WTC11 (cell line): Measurements from ENCODE around the gene BTD. TPM values are rescaled to one million over a fixed set of nuclear protein-coding genes. Genes with fewer than 3 reads are reported as not detected.

Experiments used
- ATAC-seq: fragments of 200-7000 bp; cut with Tn5 transposase; 2 replicates; pipeline ENCODE4 v1.10.0; 2021; ENCODE audit warnings: mild to moderate bottlenecking, moderate library complexity
- CTCF ChIA-PET: fragments of 300-600 bp; sonication (Branson Sonifier 250); formaldehyde crosslinking; loops from one replicate; lab custom pipeline; 2021; ENCODE audit warnings: antibody characterized with exemption; lab: Charles Lee
- POLR2A ChIA-PET: fragments of 350-600 bp; sonication (Branson Sonifier 250); formaldehyde crosslinking; loops from one replicate; lab custom pipeline; 2021; ENCODE audit warnings: antibody characterized with exemption; lab: Charles Lee
- DNase-seq: peaks from one replicate; pipeline ENCODE4 v3.0.0; 2021; ENCODE audit warnings: low spot score
- H3K27ac Mint-ChIP-seq: 2 replicates; pipeline ENCODE4 v1.8.0; 2021; ENCODE audit warnings: mixed read lengths
- H3K27me3 Mint-ChIP-seq: 2 replicates; pipeline ENCODE4 v1.8.0; 2021; ENCODE audit warnings: low read depth, mild to moderate bottlenecking, moderate library complexity, mixed read lengths
- H3K36me3 Mint-ChIP-seq: 2 replicates; pipeline ENCODE4 v1.8.0; 2021; ENCODE audit warnings: mixed read lengths
- H3K4me1 Mint-ChIP-seq: 2 replicates; pipeline ENCODE4 v1.8.0; 2022; ENCODE audit warnings: mixed read lengths
- H3K4me3 Mint-ChIP-seq: 2 replicates; pipeline ENCODE4 v1.8.0; 2021; ENCODE audit warnings: mild to moderate bottlenecking, moderate library complexity, mixed read lengths
- H3K9me3 Mint-ChIP-seq: 2 replicates; pipeline ENCODE4 v1.8.0; 2021; ENCODE audit warnings: mixed read lengths
- AFF4 ChIP-seq: sonication (generic); formaldehyde crosslinking; IDR thresholded peaks from 2 replicates; pipeline ENCODE4 v1.8.1; 2023; ENCODE audit warnings: mild to moderate bottlenecking, missing genetic modification reagents, borderline replicate concordance
- ARID4B ChIP-seq: sonication (generic); formaldehyde crosslinking; IDR thresholded peaks from 2 replicates; pipeline ENCODE4 v1.8.0; 2023; ENCODE audit warnings: missing genetic modification reagents, mild to moderate bottlenecking, borderline replicate concordance
- ATF3 ChIP-seq: sonication (generic); formaldehyde crosslinking; conservative IDR thresholded peaks from 2 replicates; pipeline ENCODE4 v1.8.1; 2022; ENCODE audit warnings: mild to moderate bottlenecking, missing genetic modification reagents
- EMX1 ChIP-seq: fragments of 250-450 bp; sonication (Bioruptor Pico); IDR thresholded peaks from 2 replicates; pipeline ENCODE4 v1.8.0; 2021; ENCODE audit warnings: mild to moderate bottlenecking
- HMGXB4 ChIP-seq: sonication (generic); formaldehyde crosslinking; IDR thresholded peaks from 2 replicates; pipeline ENCODE4 v1.8.1; 2023; ENCODE audit warnings: mild to moderate bottlenecking, moderate library complexity, missing genetic modification reagents
- IRF1 ChIP-seq: sonication (generic); formaldehyde crosslinking; IDR thresholded peaks from 2 replicates; pipeline ENCODE4 v1.8.0; 2023; ENCODE audit warnings: missing genetic modification reagents
- JAZF1 ChIP-seq: fragments of 250-450 bp; sonication (Bioruptor Pico); IDR thresholded peaks from 2 replicates; pipeline ENCODE4 v1.9.0; 2021; ENCODE audit warnings: moderate library complexity, mild to moderate bottlenecking, inconsistent platforms
- PREB ChIP-seq: sonication (generic); formaldehyde crosslinking; IDR thresholded peaks from 2 replicates; pipeline ENCODE4 v1.8.1; 2022; ENCODE audit warnings: mild to moderate bottlenecking, missing genetic modification reagents, moderate library complexity, borderline replicate concordance
- SMAD3 ChIP-seq: sonication (generic); formaldehyde crosslinking; IDR thresholded peaks from 2 replicates; pipeline ENCODE4 v1.8.0; 2022; ENCODE audit warnings: missing genetic modification reagents, mild to moderate bottlenecking, borderline replicate concordance
- SOX15 ChIP-seq: fragments of 250-450 bp; sonication (Bioruptor Pico); IDR thresholded peaks from 2 replicates; pipeline ENCODE4 v1.9.0; 2021; ENCODE audit warnings: mild to moderate bottlenecking
- TCF7 ChIP-seq: sonication (generic); formaldehyde crosslinking; IDR thresholded peaks from 2 replicates; pipeline ENCODE4 v1.8.0; 2022; ENCODE audit warnings: mild to moderate bottlenecking, low read depth, missing genetic modification reagents, moderate library complexity
- USF1 ChIP-seq: sonication (generic); formaldehyde crosslinking; IDR thresholded peaks from 2 replicates; pipeline ENCODE4 v1.8.0; 2022; ENCODE audit warnings: mild to moderate bottlenecking, missing genetic modification reagents
- ZBTB43 ChIP-seq: sonication (generic); formaldehyde crosslinking; IDR thresholded peaks from 2 replicates; pipeline ENCODE4 v1.8.1; 2023; ENCODE audit warnings: mild to moderate bottlenecking, missing genetic modification reagents
- ZNF138 ChIP-seq: sonication (generic); formaldehyde crosslinking; conservative IDR thresholded peaks from 2 replicates; pipeline ENCODE4 v1.8.1; 2022; ENCODE audit warnings: mild to moderate bottlenecking, moderate library complexity, missing genetic modification reagents
- ZNF512 ChIP-seq: sonication (generic); formaldehyde crosslinking; IDR thresholded peaks from 2 replicates; pipeline ENCODE4 v1.8.1; 2022; ENCODE audit warnings: missing genetic modification reagents, borderline replicate concordance
- ZNF532 ChIP-seq: fragments of 250-450 bp; sonication (Bioruptor Pico); IDR thresholded peaks from 2 replicates; pipeline ENCODE4 v1.9.0; 2021; ENCODE audit warnings: mild to moderate bottlenecking, borderline replicate concordance
- total RNA-seq: library from RNA; stranded (reverse); gene quantifications from 3 replicates; pipeline ENCODE4 v1.2.3, GENCODE V29; 2021

The BTD gene
- total RNA-seq, 1 experiment from 2014 or later: 18.5 TPM

GRCh38 chr3:15601046-15601398, 523 bp upstream of the BTD start:
- ATAC-seq (peak; percentile 4), DNase-seq (no peak)
- no peaks in the 10 kb centered on the region for H3K27me3 Mint-ChIP-seq
- H3K4me1 Mint-ChIP-seq: peaks cover 14% of the 10 kb centered on the region
- peaks cover 64% of the 10 kb centered on the region for H3K36me3 Mint-ChIP-seq
- peaks cover 23% of the 10 kb centered on the region for H3K9me3 Mint-ChIP-seq
- peak overlapping the region; percentile 100 for H3K27ac Mint-ChIP-seq
- POLR2A ChIA-PET: interaction anchor here (0.6 kb wide), 1 partner anchor 502 kb away, joined by 3 read pairs; no protein-coding TSS in a partner anchor
- H3K4me3 Mint-ChIP-seq: peak overlapping the region; percentile 100
- CTCF ChIA-PET: interaction anchor here (0.9 to 1.1 kb wide), 2 partner anchors 195 to 259 kb away, joined by 3 read pairs; no protein-coding TSS in a partner anchor
- no peak for TF ChIP-seq PREB (CRISPR knock-in tag)
- TF ChIP-seq SMAD3: no peak
- TF ChIP-seq ZNF138 (CRISPR knock-in tag): no peak
- no peak for TF ChIP-seq JAZF1 (CRISPR knock-in tag)
- TF ChIP-seq EMX1 (CRISPR knock-in tag): no peak
- no peak for TF ChIP-seq ZNF532 (CRISPR knock-in tag)
- no peak for TF ChIP-seq AFF4 (CRISPR knock-in tag)
- no peak for TF ChIP-seq ZBTB43 (CRISPR knock-in tag)
- no peak for TF ChIP-seq USF1 (CRISPR knock-in tag)
- TF ChIP-seq SOX15 (CRISPR knock-in tag): no peak
- TF ChIP-seq IRF1: no peak
- no peak for TF ChIP-seq TCF7 (CRISPR knock-in tag)
- TF ChIP-seq ZNF512 (CRISPR knock-in tag): no peak
- TF ChIP-seq ATF3 (CRISPR knock-in tag): no peak
- no peak for TF ChIP-seq ARID4B (CRISPR knock-in tag)
- TF ChIP-seq HMGXB4 (CRISPR knock-in tag): no peak
